Adrenal gland (tissue), 12 donors: Measurements from ENCODE around the gene DCAF11. TPM values are rescaled to one million over a fixed set of nuclear protein-coding genes. Genes with fewer than 3 reads are reported as not detected.
A peak's percentile ranks its signal among the peaks of the same experiment; 100 is the strongest.

Source experiments
- DNase-seq, 7 donors: peaks; one replicate each; pipeline ENCODE4 v3.0.0-alpha.2; 2019 to 2020
- H3K27ac ChIP-seq, 5 donors: fragments of 200-600 bp; sonication (generic) in 4 of 5; 1 replicate in 3 of 5; 2 replicates in 2 of 5; pipeline versions ENCODE4 v1.5.1 to v1.8.0; 2016 to 2020; ENCODE audit warnings: mild to moderate bottlenecking in 1 of 5
- H3K27me3 ChIP-seq: fragments of 200-600 bp; 2 replicates; pipeline ENCODE4 v1.8.0; 2021
- H3K36me3 ChIP-seq, 2 donors: fragments of 200-600 bp; replicated peaks in 1 of 2; 1 replicate in 1 of 2; 2 replicates in 1 of 2; pipeline versions ENCODE4 v1.5.1 to v1.8.0; 2018 to 2022
- H3K4me1 ChIP-seq, 2 donors: fragments of 200-600 bp; replicated peaks in 1 of 2; 1 replicate in 1 of 2; 2 replicates in 1 of 2; pipeline versions ENCODE4 v1.5.1 to v1.8.0; 2018 to 2021
- H3K4me3 ChIP-seq, 4 donors: fragments of 200-600 bp; sonication (generic) in 3 of 4; one replicate each; pipeline ENCODE4 v1.5.1; 2016 to 2018
- H3K9me3 ChIP-seq, 3 donors: fragments of 200-600 bp; sonication (generic) in 1 of 3; replicated peaks in 1 of 3; 1 replicate in 2 of 3; 2 replicates in 1 of 3; pipeline versions ENCODE4 v1.5.1 to v1.8.0; 2016 to 2021
- CTCF ChIP-seq, 6 experiments: fragments of 450-650 bp in 4 of 6; fragments of 200-600 bp in 2 of 6; sonication (generic) in 1 of 6; IDR thresholded peaks; 1 replicate in 5 of 6; 2 replicates in 1 of 6; pipeline versions ENCODE4 v1.5.1 to v1.8.0; 2016 to 2021; ENCODE audit warnings: antibody characterized with exemption in 6 of 6, mild to moderate bottlenecking in 2 of 6, moderate library complexity in 1 of 6
- POLR2A ChIP-seq, 2 donors: fragments of 450-650 bp; IDR thresholded peaks; one replicate each; pipeline ENCODE4 v1.6.1; 2017; ENCODE audit warnings: antibody characterized with exemption in 2 of 2, mild to moderate bottlenecking in 2 of 2, moderate library complexity in 1 of 2
- WGBS, 4 donors: extraction: QIAGEN DNeasy Blood & Tissue Kit in 2 of 4; methylation state at CpG; one replicate each; pipeline versions ENCODE4 v1.1.5 to v1.1.7; 2013 to 2017; 5-methylcytosine and 5-hydroxymethylcytosine counted together
- intact Hi-C, 2 donors: fragments of 100-400 bp; cut with DNase I; formaldehyde crosslinking; loops; one replicate each; pipeline versions ENCODE4 v1.14.1 to v1.15.0; 2022 to 2023
- polyA plus RNA-seq, 3 donors: library from polyadenylated mRNA; stranded (reverse); fragments of 200-250 nt in 2 of 3; fragments of 350-450 nt in 1 of 3; fragmentation: Illumina TruSeq in 1 of 3; extraction: RNeasy Lipid Tissue Mini Kit (QIAGEN cat#74804) in 1 of 3; gene quantifications; one replicate each; pipeline ENCODE4 v1.2.3, GENCODE V29; 2013 to 2014
- total RNA-seq, 9 donors: library from RNA; depleted of rRNA in 4 of 9; stranded (reverse); fragments of >200 nt in 4 of 9; fragments of 120-200 nt in 1 of 9; fragmentation: NEBNext Ultra II Directional in 1 of 9; extraction: Animal tissue kit (Norgen Biotek cat#: 25700) in 1 of 9; gene quantifications; one replicate each; pipeline versions ENCODE4 v1.1.0 to v1.2.4, GENCODE V29; 2013 to 2023
- donor health status: healthy with polysubstance abuse.
- donor health status: Bipolar disorder and iron deficiency.
- donor health status: DM: yes; HTN: yes; CAD: no.
- donor health status: DM: no; HTN: no; CAD: no.
- donor health status: DM: no; HTN: no; CAD: no.
- donor health status: DM: yes; HTN: yes; CAD: no.

DCAF11 gene
- total and polyA plus RNA-seq, 12 donors = 40.4 to 401 (median 120) TPM

GRCh38 chr14:24157331-24157730 is 42.8 kb downstream of the DCAF11 start:
- H3K4me3 ChIP-seq = no peak overlapping the region
- H3K4me1 ChIP-seq = peaks cover 7 to 22% of the 10 kb centered on the region in 2 donors
- peaks cover 0 to 64% of the 10 kb centered on the region in 2 donors for H3K36me3 ChIP-seq
- 50 to 71% (median 58%) methylated on average over 9 to 12 of the region's 12 CpGs for WGBS, 4 donors
- DNase-seq = peak in 3 of 7 donors; percentile 67 to 72 (median 71)
- H3K27me3 ChIP-seq = no peaks in the 10 kb centered on the region
- intact Hi-C loops = loop anchor here in 1 of 2 donors (10.0 kb wide), 1 partner anchor 93 kb away; no protein-coding TSS in a partner anchor
- TF ChIP-seq CTCF (IDR thresholded peaks at IDR 0.05) = no peak
- no peaks in the 10 kb centered on the region for H3K9me3 ChIP-seq
- peak overlapping the region in 3 of 5 donors; percentile 26 to 70 (median 64) for H3K27ac ChIP-seq

GRCh38 chr14:24159777-24160498 is 45.4 kb downstream of the DCAF11 start:
- intact Hi-C loops = loop anchor here in 1 of 2 donors (10.0 kb wide), 1 partner anchor 95 kb away; no protein-coding TSS in a partner anchor
- peaks cover 0 to 73% of the 10 kb centered on the region in 2 donors for H3K36me3 ChIP-seq

GRCh38 chr14:24160499-24160849 is 45.9 kb downstream of the DCAF11 start:
- Histone ChIP-seq H3K36me3 (peaks cover 0 to 73% of the 10 kb centered on the region in 2 donors), H3K9me3 (no peaks in the 10 kb centered on the region), H3K27me3 (no peaks in the 10 kb centered on the region), H3K27ac (peak overlapping the region in 4 of 5 donors; percentile 56 to 95 (median 80)), H3K4me1 (peaks cover 9 to 36% of the 10 kb centered on the region in 2 donors), H3K4me3 (no peak overlapping the region)
- no peak for DNase-seq
- intact Hi-C loops = no loop called here
- WGBS, 4 donors = 86 to 95% (median 92%) methylated on average over 3 to 4 of the region's 4 CpGs
- no peak for TF ChIP-seq CTCF (IDR thresholded peaks at IDR 0.05)
- TF ChIP-seq POLR2A (IDR thresholded peaks at IDR 0.05) = no peak

More at GRCh38 chr14:24159777-24160498, 45.4 kb downstream of the DCAF11 start:
- Histone ChIP-seq H3K27ac (peak overlapping the region in 2 of 5 donors; percentile 86 to 95), H3K9me3 (no peaks in the 10 kb centered on the region), H3K4me3 (no peak overlapping the region), H3K4me1 (peaks cover 9 to 36% of the 10 kb centered on the region in 2 donors), H3K27me3 (no peaks in the 10 kb centered on the region)
- 86 to 94% (median 93%) methylated on average over 11 of the region's 11 CpGs for WGBS, 4 donors
- TF ChIP-seq POLR2A (IDR thresholded peaks at IDR 0.05) = no peak
- no peak for TF ChIP-seq CTCF (IDR thresholded peaks at IDR 0.05)
- DNase-seq = no peak

- intact Hi-C loops = no loop called here
- Histone ChIP-seq H3K36me3 (peaks cover 0 to 73% of the 10 kb centered on the region in 2 donors), H3K27ac (peak within 1 kb of the TSS; percentile 67 to 95 (median 86)), H3K4me3 (peak within 1 kb of the TSS; percentile 47 to 74 (median 60)), H3K4me1 (peaks cover 9 to 36% of the 10 kb centered on the region in 2 donors), H3K9me3 (no peaks in the 10 kb centered on the region), H3K27me3 (no peaks in the 10 kb centered on the region)
- DNase-seq = peak; percentile 96 to 100 (median 98)
- TF ChIP-seq POLR2A (IDR thresholded peaks at IDR 0.05) (peak; percentile 15 to 69), CTCF (IDR thresholded peaks at IDR 0.05) (peak; percentile 89 to 99 (median 98))
- 0 to 2% (median 1%) methylated on average over 10 to 12 of the region's 12 CpGs for WGBS, 4 donors
Measured at GRCh38 chr14:24160850-24161804, 46.5 kb downstream of the DCAF11 start, which contains the start of gene IRF9. Gene IRF9 (plus strand): TSS chr14:24161265. CDS start chr14:24162145, 880 bp downstream.
